OCI-LY7 (cell line): Measurements from ENCODE around the gene EXOC4.

Experiments
- CTCF ChIP-seq: fragments of 200-600 bp; sonication (generic); conservative IDR thresholded peaks from 2 replicates; pipeline ENCODE4 v1.5.1; 2014; ENCODE audit warnings: mild to moderate bottlenecking, antibody characterized with exemption, low read length, moderate library complexity, mixed read lengths
- EZH2phosphoT487 ChIP-seq: fragments of 200-600 bp; sonication (generic); IDR thresholded peaks from 2 replicates; pipeline ENCODE4 v1.6.1; 2018; ENCODE audit warnings: low read depth, borderline replicate concordance, mild to moderate bottlenecking, mixed run types, antibody characterized with exemption, low read length, moderate library complexity, mixed read lengths

- no peak for TF ChIP-seq CTCF
- TF ChIP-seq EZH2phosphoT487: no peak
Observed at GRCh38 chr7:133985300-133985699, 732.4 kb downstream of the EXOC4 start.
